Common myeloid progenitor, CD34-positive (primary cell): ENCODE measurements around the gene COL4A6.

ENCODE experiments used
- CTCF ChIA-PET: fragments of 350-600 bp; sonication (Branson Sonifier 250); formaldehyde crosslinking; loops from one replicate; lab custom pipeline; 2021; ENCODE audit warnings: antibody characterized with exemption; lab: Charles Lee
- POLR2A ChIA-PET: fragments of 350-600 bp; sonication (Branson Sonifier 250); formaldehyde crosslinking; loops from one replicate; lab custom pipeline; 2021; ENCODE audit warnings: antibody characterized with exemption; lab: Charles Lee
- DNase-seq, 3 donors: peaks; one replicate each; pipeline versions ENCODE4 v3.0.0 to v3.0.0-alpha.2; 2013
- H3K27ac ChIP-seq, 2 experiments: 1 replicate in 1 of 2; 2 replicates in 1 of 2; pipeline ENCODE4 v1.7.0; 2013; ENCODE audit warnings: inconsistent platforms in 2 of 2, low read length in 2 of 2, mild to moderate bottlenecking in 2 of 2, low read depth in 1 of 2, moderate library complexity in 1 of 2; ENCODE audit not compliant: severe bottlenecking in 2 of 2, insufficient read depth in 1 of 2, poor library complexity in 1 of 2
- H3K27me3 ChIP-seq, 5 experiments: replicated peaks in 2 of 5; 1 replicate in 3 of 5; 2 replicates in 2 of 5; pipeline versions ENCODE4 v1.6.1 to v1.7.0; 2013; ENCODE audit warnings: low read length in 4 of 5, mild to moderate bottlenecking in 2 of 5, moderate library complexity in 2 of 5, inconsistent platforms in 1 of 5; ENCODE audit not compliant: insufficient read depth in 5 of 5, control insufficient read depth in 4 of 5
- H3K36me3 ChIP-seq, 4 experiments: 1 replicate in 2 of 4; 2 replicates in 2 of 4; pipeline versions ENCODE4 v1.6.1 to v1.7.0; 2013; ENCODE audit warnings: low read length in 3 of 4, control low read depth in 1 of 4, mild to moderate bottlenecking in 1 of 4; ENCODE audit not compliant: control insufficient read depth in 4 of 4, insufficient read depth in 4 of 4
- H3K4me1 ChIP-seq, 4 experiments: 1 replicate in 3 of 4; 2 replicates in 1 of 4; pipeline versions ENCODE4 v1.6.1 to v1.7.1; 2013; ENCODE audit warnings: low read length in 3 of 4, mild to moderate bottlenecking in 3 of 4, control low read depth in 1 of 4, inconsistent platforms in 1 of 4, moderate library complexity in 1 of 4; ENCODE audit not compliant: control insufficient read depth in 4 of 4, insufficient read depth in 4 of 4; ENCODE audit errors: control extremely low read depth in 1 of 4
- H3K4me3 ChIP-seq, 7 experiments: 1 replicate in 4 of 7; 2 replicates in 3 of 7; pipeline versions ENCODE4 v1.5.1 to v1.7.0; 2013; ENCODE audit warnings: mild to moderate bottlenecking in 7 of 7, low read length in 6 of 7, moderate library complexity in 6 of 7, inconsistent platforms in 2 of 7, low read depth in 2 of 7, control low read depth in 1 of 7; ENCODE audit not compliant: insufficient read depth in 4 of 7, control insufficient read depth in 1 of 7; ENCODE audit errors: extremely low read depth in 1 of 7
- H3K9me3 ChIP-seq, 5 experiments: 1 replicate in 4 of 5; 2 replicates in 1 of 5; pipeline versions ENCODE4 v1.6.1 to v1.7.1; 2013; ENCODE audit warnings: low read length in 4 of 5, mild to moderate bottlenecking in 2 of 5, inconsistent platforms in 1 of 5, low read depth in 1 of 5, moderate library complexity in 1 of 5; ENCODE audit not compliant: control insufficient read depth in 4 of 5, insufficient read depth in 2 of 5; ENCODE audit errors: control extremely low read depth in 1 of 5
- WGBS: methylation state at CpG from one replicate; pipeline ENCODE4 v1.1.5; 2013; ENCODE audit not compliant: insufficient coverage; 5-methylcytosine and 5-hydroxymethylcytosine counted together

The COL4A6 gene

GRCh38 chrX:108437349-108438109 lies 693 bp downstream of the COL4A6 start:
- DNase-seq = no peak
- no peaks in the 10 kb centered on the region for H3K36me3 ChIP-seq
- no peak overlapping the region for H3K27ac ChIP-seq
- 25% methylated on average over 9 of the region's 20 CpGs for WGBS
- CTCF ChIA-PET = no interaction called here
- no peaks in the 10 kb centered on the region for H3K9me3 ChIP-seq
- no peak overlapping the region for H3K4me3 ChIP-seq
- peaks cover 0 to 4% (median under 1%) of the 10 kb centered on the region in 4 experiments for H3K4me1 ChIP-seq
- POLR2A ChIA-PET = no interaction called here
- peaks cover 0 to 46% (median 17%) of the 10 kb centered on the region in 5 experiments for H3K27me3 ChIP-seq

- Histone ChIP-seq H3K27ac (no peak overlapping the region), H3K4me1 (no peaks in the 10 kb centered on the region), H3K4me3 (no peak overlapping the region), H3K36me3 (no peaks in the 10 kb centered on the region), H3K9me3 (no peaks in the 10 kb centered on the region), H3K27me3 (peaks cover 0 to 35% (median 13%) of the 10 kb centered on the region in 5 experiments)
- POLR2A ChIA-PET = interaction anchor here (0.6 kb wide), 1 partner anchor 8 kb away, joined by 3 read pairs; no protein-coding TSS in a partner anchor
- CTCF ChIA-PET = no interaction called here
- DNase-seq = no peak
- no CpG with 5 or more reads among the region's 5 CpGs for WGBS
Measured at GRCh38 chrX:108435261-108435660, 3.0 kb downstream of the COL4A6 start.

- POLR2A ChIA-PET = no interaction called here
- Histone ChIP-seq H3K27ac (no peak overlapping the region), H3K9me3 (no peaks in the 10 kb centered on the region), H3K4me3 (no peak overlapping the region), H3K36me3 (no peaks in the 10 kb centered on the region), H3K27me3 (peaks cover 0 to 3% (median 0%) of the 10 kb centered on the region in 5 experiments), H3K4me1 (no peaks in the 10 kb centered on the region)
- CTCF ChIA-PET = no interaction called here
- no peak for DNase-seq
- WGBS = 40% methylated on average over 1 of the region's 1 CpG
Measured at GRCh38 chrX:108426262-108426661, 12.0 kb downstream of the COL4A6 start.

GRCh38 chrX:108420481-108420880 lies 17.7 kb downstream of the COL4A6 start:
- Histone ChIP-seq H3K36me3 (no peaks in the 10 kb centered on the region), H3K27ac (no peak overlapping the region), H3K4me1 (no peaks in the 10 kb centered on the region), H3K4me3 (no peak overlapping the region), H3K9me3 (no peaks in the 10 kb centered on the region), H3K27me3 (peaks cover 0 to 6% (median 0%) of the 10 kb centered on the region in 5 experiments)
- CTCF ChIA-PET = no interaction called here
- WGBS = 75% methylated on average over 1 of the region's 1 CpG
- DNase-seq = no peak
- POLR2A ChIA-PET = no interaction called here

GRCh38 chrX:108419401-108419800 lies 18.8 kb downstream of the COL4A6 start:
- Histone ChIP-seq H3K36me3 (no peaks in the 10 kb centered on the region), H3K9me3 (no peaks in the 10 kb centered on the region), H3K4me3 (no peak overlapping the region), H3K4me1 (no peaks in the 10 kb centered on the region), H3K27me3 (peaks cover 0 to 6% (median 0%) of the 10 kb centered on the region in 5 experiments), H3K27ac (no peak overlapping the region)
- no peak for DNase-seq
- ChIA-PET CTCF (no interaction called here), POLR2A (no interaction called here)
- no CpG with 5 or more reads among the region's 1 CpG for WGBS

- Histone ChIP-seq H3K36me3 (no peaks in the 10 kb centered on the region), H3K27ac (no peak overlapping the region), H3K4me3 (no peak overlapping the region), H3K27me3 (peaks cover 0 to 9% (median 0%) of the 10 kb centered on the region in 5 experiments), H3K9me3 (no peaks in the 10 kb centered on the region), H3K4me1 (no peaks in the 10 kb centered on the region)
- WGBS = no CpG with 5 or more reads among the region's 1 CpG
- ChIA-PET CTCF (no interaction called here), POLR2A (no interaction called here)
- DNase-seq = no peak
Measured at GRCh38 chrX:108417257-108417656, 21.0 kb downstream of the COL4A6 start.

GRCh38 chrX:108415891-108416290 lies 22.3 kb downstream of the COL4A6 start:
- WGBS = no CpG with 5 or more reads among the region's 2 CpGs
- Histone ChIP-seq H3K9me3 (no peaks in the 10 kb centered on the region), H3K36me3 (no peaks in the 10 kb centered on the region), H3K27ac (no peak overlapping the region), H3K27me3 (peaks cover 0 to 9% (median 0%) of the 10 kb centered on the region in 5 experiments), H3K4me1 (no peaks in the 10 kb centered on the region), H3K4me3 (no peak overlapping the region)
- CTCF ChIA-PET = no interaction called here
- DNase-seq = no peak
- POLR2A ChIA-PET = no interaction called here
